SK-N-SH treated with all-trans-retinoic acid at 6 μM for 48 hours (cell line): ENCODE data around the gene CT47C1.

Source experiments
- ATAC-seq: fragments of 200-7000 bp; cut with Tn5 transposase; 3 replicates; pipeline ENCODE4 v1.9.1; 2020; ENCODE audit warnings: mild to moderate bottlenecking, moderate library complexity
- ARNTL ChIP-seq: fragments of 450-650 bp; formaldehyde crosslinking; IDR thresholded peaks from 2 replicates; pipeline ENCODE4 v1.5.0; 2020; ENCODE audit warnings: low read depth, mild to moderate bottlenecking, moderate library complexity, borderline replicate concordance
- BACH2 ChIP-seq: fragments of 250-450 bp; sonication (Bioruptor Pico); IDR thresholded peaks from 2 replicates; pipeline ENCODE4 v1.9.0; 2021; ENCODE audit warnings: mild to moderate bottlenecking, borderline replicate concordance
- ESRRG ChIP-seq: fragments of 250-450 bp; sonication (Bioruptor Pico); IDR thresholded peaks from 2 replicates; pipeline ENCODE4 v1.6.1; 2021; ENCODE audit warnings: mild to moderate bottlenecking
- GLIS3 ChIP-seq: fragments of 250-450 bp; sonication (Bioruptor Pico); IDR thresholded peaks from 2 replicates; pipeline ENCODE4 v1.5.0; 2020; ENCODE audit warnings: mild to moderate bottlenecking, moderate library complexity
- ISL1 ChIP-seq: fragments of 250-450 bp; sonication (Bioruptor Pico); IDR thresholded peaks from 2 replicates; pipeline ENCODE4 v2.1.2; 2022; ENCODE audit warnings: mild to moderate bottlenecking, moderate library complexity
- OSR1 ChIP-seq: fragments of 250-450 bp; sonication (Bioruptor Pico); IDR thresholded peaks from 2 replicates; pipeline ENCODE4 v1.8.0; 2022; ENCODE audit warnings: moderate library complexity, mild to moderate bottlenecking, inconsistent platforms
- PPARA ChIP-seq: fragments of 250-450 bp; sonication (Bioruptor Pico); IDR thresholded peaks from 2 replicates; pipeline ENCODE4 v1.5.0; 2020; ENCODE audit warnings: mild to moderate bottlenecking, borderline replicate concordance
- SNAI2 ChIP-seq: fragments of 250-450 bp; sonication (Bioruptor Pico); IDR thresholded peaks from 2 replicates; pipeline ENCODE4 v1.5.0; 2020; ENCODE audit warnings: mild to moderate bottlenecking, moderate library complexity
- TCF4 ChIP-seq: fragments of 250-450 bp; sonication (Bioruptor Pico); IDR thresholded peaks from 2 replicates; pipeline ENCODE4 v1.8.0; 2021; ENCODE audit warnings: mild to moderate bottlenecking, moderate library complexity, borderline replicate concordance
- ZC3H10 ChIP-seq: fragments of 250-450 bp; sonication (Bioruptor Pico); IDR thresholded peaks from 2 replicates; pipeline ENCODE4 v1.5.1; 2021; ENCODE audit warnings: mild to moderate bottlenecking, moderate library complexity
- ZFP30 ChIP-seq: fragments of 450-650 bp; formaldehyde crosslinking; IDR thresholded peaks from 2 replicates; pipeline ENCODE4 v1.5.0; 2022; ENCODE audit warnings: mild to moderate bottlenecking, moderate library complexity
- ZNF565 ChIP-seq: fragments of 450-650 bp; formaldehyde crosslinking; conservative IDR thresholded peaks from 2 replicates; pipeline ENCODE4 v1.5.0; 2020; ENCODE audit warnings: low read depth, mild to moderate bottlenecking, moderate library complexity
- ZNF70 ChIP-seq: fragments of 450-650 bp; formaldehyde crosslinking; IDR thresholded peaks from 2 replicates; pipeline ENCODE4 v1.5.0; 2020; ENCODE audit warnings: mild to moderate bottlenecking, moderate library complexity
- ZNF8 ChIP-seq: fragments of 450-650 bp; formaldehyde crosslinking; IDR thresholded peaks from 2 replicates; pipeline ENCODE4 v1.5.0; 2020; ENCODE audit warnings: mild to moderate bottlenecking, moderate library complexity
- TF ChIP-seq, protein P1 (sequence below): fragments of 250-450 bp; sonication (Bioruptor Pico); IDR thresholded peaks from 2 replicates; pipeline ENCODE4 v1.8.0; 2020; ENCODE audit warnings: mild to moderate bottlenecking, moderate library complexity, borderline replicate concordance
- TF ChIP-seq, protein P2 (sequence below): fragments of 250-450 bp; sonication (Bioruptor Pico); IDR thresholded peaks from 2 replicates; pipeline ENCODE4 v1.8.0; 2021; ENCODE audit warnings: low read depth, mild to moderate bottlenecking, moderate library complexity, borderline replicate concordance
- TF ChIP-seq, protein P3 (sequence below): fragments of 250-450 bp; sonication (Bioruptor Pico); IDR thresholded peaks from 2 replicates; pipeline ENCODE4 v1.5.1; 2021; ENCODE audit warnings: mild to moderate bottlenecking, moderate library complexity
- TF ChIP-seq, protein P4 (sequence below): fragments of 250-450 bp; sonication (Bioruptor Pico); IDR thresholded peaks from 2 replicates; pipeline ENCODE4 v1.5.1; 2020; ENCODE audit warnings: low read depth, mild to moderate bottlenecking, moderate library complexity

CT47C1 gene

DNA sequence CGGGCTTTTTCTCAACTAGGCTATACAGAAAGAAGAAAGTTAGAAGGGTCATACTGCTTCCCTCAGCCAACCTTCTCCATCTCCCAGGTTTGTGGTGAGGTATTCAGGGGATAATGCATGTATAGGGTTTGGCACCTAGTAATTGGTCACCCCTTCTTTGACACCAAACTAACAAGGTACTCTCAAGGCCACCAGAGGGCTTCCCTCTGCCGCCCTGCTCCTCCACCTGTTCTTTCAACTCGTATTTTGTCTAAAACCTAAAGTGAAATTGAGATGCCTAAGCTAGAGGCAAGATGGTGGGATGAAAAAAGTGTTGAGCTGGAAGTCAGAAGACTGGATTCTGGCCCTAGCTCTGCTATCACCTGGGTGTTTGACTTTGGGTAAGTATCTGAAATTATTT is 22.0 kb downstream of the CT47C1 start:
- TF ChIP-seq, protein P1, sequence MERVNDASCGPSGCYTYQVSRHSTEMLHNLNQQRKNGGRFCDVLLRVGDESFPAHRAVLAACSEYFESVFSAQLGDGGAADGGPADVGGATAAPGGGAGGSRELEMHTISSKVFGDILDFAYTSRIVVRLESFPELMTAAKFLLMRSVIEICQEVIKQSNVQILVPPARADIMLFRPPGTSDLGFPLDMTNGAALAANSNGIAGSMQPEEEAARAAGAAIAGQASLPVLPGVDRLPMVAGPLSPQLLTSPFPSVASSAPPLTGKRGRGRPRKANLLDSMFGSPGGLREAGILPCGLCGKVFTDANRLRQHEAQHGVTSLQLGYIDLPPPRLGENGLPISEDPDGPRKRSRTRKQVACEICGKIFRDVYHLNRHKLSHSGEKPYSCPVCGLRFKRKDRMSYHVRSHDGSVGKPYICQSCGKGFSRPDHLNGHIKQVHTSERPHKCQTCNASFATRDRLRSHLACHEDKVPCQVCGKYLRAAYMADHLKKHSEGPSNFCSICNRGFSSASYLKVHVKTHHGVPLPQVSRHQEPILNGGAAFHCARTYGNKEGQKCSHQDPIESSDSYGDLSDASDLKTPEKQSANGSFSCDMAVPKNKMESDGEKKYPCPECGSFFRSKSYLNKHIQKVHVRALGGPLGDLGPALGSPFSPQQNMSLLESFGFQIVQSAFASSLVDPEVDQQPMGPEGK (CRISPR knock-in tag): no peak
- TF ChIP-seq BACH2 (no peak), ZNF70 (CRISPR knock-in tag) (no peak), ZNF8 (CRISPR knock-in tag) (no peak)
- no peak for ATAC-seq

DNA sequence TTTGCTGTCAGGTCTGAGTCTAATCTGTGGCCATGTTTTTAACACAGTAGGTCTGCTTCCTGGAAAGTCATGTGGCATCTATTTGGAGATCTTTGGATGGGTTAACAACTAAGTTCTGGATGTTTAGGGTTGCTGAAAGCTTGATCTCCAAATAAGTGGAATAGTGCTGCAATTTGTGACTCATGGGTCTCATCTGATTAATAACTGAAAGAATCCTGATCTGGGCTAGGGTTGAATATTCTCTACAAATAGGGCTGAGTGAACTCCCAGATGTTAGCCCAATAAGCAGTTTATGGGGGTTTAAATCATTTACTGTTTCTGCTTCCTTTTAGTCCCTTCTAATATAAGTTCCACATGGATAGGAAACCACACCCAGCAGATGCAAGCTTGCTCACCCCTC is 23.1 kb downstream of the CT47C1 start:
- no peak for ATAC-seq
- no peak for TF ChIP-seq BACH2
- no peak for TF ChIP-seq ESRRG (CRISPR knock-in tag)
- TF ChIP-seq, protein P1 (CRISPR knock-in tag): no peak
- no peak for TF ChIP-seq TCF4
- TF ChIP-seq ARNTL (CRISPR knock-in tag): no peak
- TF ChIP-seq ZFP30 (CRISPR knock-in tag): no peak
- no peak for TF ChIP-seq ZC3H10 (CRISPR knock-in tag)
- TF ChIP-seq GLIS3: no peak
- TF ChIP-seq, protein P2, sequence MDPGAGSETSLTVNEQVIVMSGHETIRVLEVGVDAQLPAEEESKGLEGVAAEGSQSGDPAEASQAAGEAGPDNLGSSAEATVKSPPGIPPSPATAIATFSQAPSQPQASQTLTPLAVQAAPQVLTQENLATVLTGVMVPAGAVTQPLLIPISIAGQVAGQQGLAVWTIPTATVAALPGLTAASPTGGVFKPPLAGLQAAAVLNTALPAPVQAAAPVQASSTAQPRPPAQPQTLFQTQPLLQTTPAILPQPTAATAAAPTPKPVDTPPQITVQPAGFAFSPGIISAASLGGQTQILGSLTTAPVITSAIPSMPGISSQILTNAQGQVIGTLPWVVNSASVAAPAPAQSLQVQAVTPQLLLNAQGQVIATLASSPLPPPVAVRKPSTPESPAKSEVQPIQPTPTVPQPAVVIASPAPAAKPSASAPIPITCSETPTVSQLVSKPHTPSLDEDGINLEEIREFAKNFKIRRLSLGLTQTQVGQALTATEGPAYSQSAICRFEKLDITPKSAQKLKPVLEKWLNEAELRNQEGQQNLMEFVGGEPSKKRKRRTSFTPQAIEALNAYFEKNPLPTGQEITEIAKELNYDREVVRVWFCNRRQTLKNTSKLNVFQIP (CRISPR knock-in tag): no peak
- TF ChIP-seq ISL1: no peak
- TF ChIP-seq OSR1 (CRISPR knock-in tag): no peak
- TF ChIP-seq ZNF70 (CRISPR knock-in tag): no peak
- no peak for TF ChIP-seq ZNF565
- TF ChIP-seq SNAI2 (CRISPR knock-in tag): no peak
- TF ChIP-seq, protein P3, sequence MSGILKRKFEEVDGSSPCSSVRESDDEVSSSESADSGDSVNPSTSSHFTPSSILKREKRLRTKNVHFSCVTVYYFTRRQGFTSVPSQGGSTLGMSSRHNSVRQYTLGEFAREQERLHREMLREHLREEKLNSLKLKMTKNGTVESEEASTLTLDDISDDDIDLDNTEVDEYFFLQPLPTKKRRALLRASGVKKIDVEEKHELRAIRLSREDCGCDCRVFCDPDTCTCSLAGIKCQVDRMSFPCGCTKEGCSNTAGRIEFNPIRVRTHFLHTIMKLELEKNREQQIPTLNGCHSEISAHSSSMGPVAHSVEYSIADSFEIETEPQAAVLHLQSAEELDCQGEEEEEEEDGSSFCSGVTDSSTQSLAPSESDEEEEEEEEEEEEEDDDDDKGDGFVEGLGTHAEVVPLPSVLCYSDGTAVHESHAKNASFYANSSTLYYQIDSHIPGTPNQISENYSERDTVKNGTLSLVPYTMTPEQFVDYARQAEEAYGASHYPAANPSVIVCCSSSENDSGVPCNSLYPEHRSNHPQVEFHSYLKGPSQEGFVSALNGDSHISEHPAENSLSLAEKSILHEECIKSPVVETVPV (CRISPR knock-in tag): no peak

DNA sequence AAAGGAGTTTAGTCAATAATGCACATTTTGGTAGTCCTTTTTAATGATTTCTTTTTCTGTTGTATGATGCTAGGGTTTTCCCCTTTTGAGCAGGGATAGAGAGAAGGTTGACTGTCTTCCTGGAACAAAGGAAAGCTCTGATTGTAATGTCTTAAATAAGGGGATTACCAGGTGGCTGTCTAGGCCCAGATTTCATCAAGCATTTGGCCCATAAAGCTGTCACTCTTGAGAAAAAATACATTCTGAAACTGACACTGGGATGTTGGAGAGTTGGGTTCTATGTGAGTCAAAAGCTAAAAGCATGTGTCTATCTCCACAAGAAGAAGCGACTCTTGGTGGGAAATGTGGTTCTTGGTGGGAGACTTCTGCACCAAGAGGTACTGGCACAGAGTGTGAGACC is 28.4 kb downstream of the CT47C1 start:
- no peak for ATAC-seq
- TF ChIP-seq ZC3H10 (CRISPR knock-in tag): no peak
- TF ChIP-seq BACH2: no peak
- TF ChIP-seq, protein P1 (CRISPR knock-in tag): no peak
- TF ChIP-seq, protein P3 (CRISPR knock-in tag): no peak
- TF ChIP-seq ZFP30 (CRISPR knock-in tag): no peak
- TF ChIP-seq OSR1 (CRISPR knock-in tag): no peak
- TF ChIP-seq GLIS3: no peak
- no peak for TF ChIP-seq SNAI2 (CRISPR knock-in tag)
- TF ChIP-seq PPARA (CRISPR knock-in tag): no peak
- no peak for TF ChIP-seq ISL1
- no peak for TF ChIP-seq ESRRG (CRISPR knock-in tag)
- TF ChIP-seq, protein P2 (CRISPR knock-in tag): no peak
- TF ChIP-seq, protein P4, sequence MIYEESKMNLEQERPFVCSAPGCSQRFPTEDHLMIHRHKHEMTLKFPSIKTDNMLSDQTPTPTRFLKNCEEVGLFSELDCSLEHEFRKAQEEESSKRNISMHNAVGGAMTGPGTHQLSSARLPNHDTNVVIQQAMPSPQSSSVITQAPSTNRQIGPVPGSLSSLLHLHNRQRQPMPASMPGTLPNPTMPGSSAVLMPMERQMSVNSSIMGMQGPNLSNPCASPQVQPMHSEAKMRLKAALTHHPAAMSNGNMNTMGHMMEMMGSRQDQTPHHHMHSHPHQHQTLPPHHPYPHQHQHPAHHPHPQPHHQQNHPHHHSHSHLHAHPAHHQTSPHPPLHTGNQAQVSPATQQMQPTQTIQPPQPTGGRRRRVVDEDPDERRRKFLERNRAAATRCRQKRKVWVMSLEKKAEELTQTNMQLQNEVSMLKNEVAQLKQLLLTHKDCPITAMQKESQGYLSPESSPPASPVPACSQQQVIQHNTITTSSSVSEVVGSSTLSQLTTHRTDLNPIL (CRISPR knock-in tag): no peak
- no peak for TF ChIP-seq ZNF8 (CRISPR knock-in tag)
